ENCODE results near the gene SPTB.
A peak's percentile ranks its signal among the peaks of the same experiment; 100 is the strongest.

The SPTB gene

DNA sequence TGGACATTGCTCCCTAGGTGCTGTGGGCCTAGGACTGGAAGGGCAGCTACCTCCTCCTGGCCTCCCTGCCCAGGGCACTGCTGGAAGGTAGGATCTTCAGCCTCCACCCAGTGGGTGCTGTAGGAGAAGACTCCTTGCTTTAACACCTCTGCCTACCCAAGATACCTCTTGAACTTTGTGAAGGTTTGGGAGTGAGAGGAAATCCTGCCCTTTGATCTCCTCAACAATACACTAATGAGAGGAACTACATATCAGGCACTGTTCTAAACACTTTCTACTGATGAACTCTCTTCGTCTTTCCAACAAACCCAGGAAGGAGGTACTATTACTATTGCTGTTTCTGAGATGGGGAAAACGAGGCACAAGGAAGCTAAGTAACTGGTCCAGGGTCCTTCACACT lies 108.5 kb downstream of the SPTB start:
- no peak for TF ChIP-seq POLR2A (IDR thresholded peaks at IDR 0.05; ENCODE audit: low read depth, low read length)
- no peak for FAIRE-seq
- no peak for DNase-seq (ENCODE audit: insufficient read length, low spot score)

DNA sequence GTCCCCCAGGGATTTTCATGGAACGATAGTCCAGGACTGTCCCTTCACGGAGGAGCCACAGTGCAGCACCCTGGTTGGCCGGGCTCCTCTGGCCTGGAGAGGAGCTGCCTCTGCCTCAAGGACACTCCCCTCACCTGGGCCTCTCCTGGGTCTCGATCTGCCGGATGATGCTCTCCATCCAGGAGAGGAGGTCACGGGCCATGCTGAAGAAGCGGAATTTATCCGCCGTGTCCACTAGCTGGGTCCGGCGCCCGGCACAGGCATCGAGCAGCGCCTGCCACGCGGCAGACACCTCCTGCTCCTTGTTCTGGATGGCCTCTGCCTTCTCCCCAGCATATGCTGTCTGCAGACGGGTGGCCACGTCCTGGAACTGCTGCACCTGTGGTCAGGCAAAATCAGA lies 109.0 kb downstream of the SPTB start:
- FAIRE-seq (no peak), DNase-seq (ENCODE audit: insufficient read length, low spot score) (no peak)
- no peak for TF ChIP-seq POLR2A (IDR thresholded peaks at IDR 0.05; ENCODE audit: low read depth, low read length)

DNA sequence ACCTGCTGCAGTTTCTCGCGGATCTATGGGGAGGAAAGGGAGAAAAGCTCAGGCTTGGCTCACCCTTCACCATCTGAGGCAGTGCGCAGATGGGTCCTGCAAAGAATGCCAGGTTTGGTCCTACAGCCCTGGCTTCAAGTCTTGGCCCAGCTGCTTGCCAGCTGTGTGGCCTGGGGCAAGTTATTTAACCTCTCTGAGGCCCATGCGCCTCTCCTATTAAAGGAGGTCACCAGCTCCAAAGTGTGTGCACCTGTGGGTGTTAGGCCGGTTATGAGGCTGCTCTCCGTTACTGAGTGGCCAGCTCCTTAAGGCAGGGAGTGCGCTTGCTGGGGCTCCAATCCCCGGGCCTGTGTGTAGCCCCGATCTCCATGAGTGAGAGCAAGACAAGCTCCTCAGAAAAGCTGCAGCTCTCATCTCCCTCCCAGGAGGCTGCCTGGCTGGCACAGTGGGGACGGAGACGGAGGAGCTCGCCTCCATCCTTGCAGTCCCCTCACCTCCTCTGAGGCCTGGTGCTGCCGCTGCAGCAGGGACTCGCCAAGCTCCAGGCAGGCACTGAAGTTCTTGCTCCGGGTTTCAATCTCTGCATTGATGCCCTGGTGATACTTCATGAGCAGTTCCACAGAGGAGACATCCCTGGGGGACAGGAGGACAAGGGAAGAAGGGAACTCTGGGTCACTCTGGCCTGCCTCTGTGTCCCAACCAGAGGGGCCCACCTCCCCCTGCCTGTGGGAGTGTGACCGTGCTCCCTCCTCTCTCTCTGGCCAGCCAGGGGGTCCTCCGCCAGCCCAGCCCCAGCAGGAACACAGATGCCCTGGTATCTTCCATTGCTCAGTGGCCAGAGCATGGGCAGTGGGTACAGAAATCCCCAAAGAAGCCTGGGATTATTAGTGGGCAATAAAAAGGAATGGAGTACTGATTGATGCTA lies 110.3 kb downstream of the SPTB start:
- DNase-seq (ENCODE audit: insufficient read length, low spot score) = no peak
- no peak for FAIRE-seq
- TF ChIP-seq POLR2A (IDR thresholded peaks at IDR 0.05; ENCODE audit: low read depth, low read length) = no peak

DNA sequence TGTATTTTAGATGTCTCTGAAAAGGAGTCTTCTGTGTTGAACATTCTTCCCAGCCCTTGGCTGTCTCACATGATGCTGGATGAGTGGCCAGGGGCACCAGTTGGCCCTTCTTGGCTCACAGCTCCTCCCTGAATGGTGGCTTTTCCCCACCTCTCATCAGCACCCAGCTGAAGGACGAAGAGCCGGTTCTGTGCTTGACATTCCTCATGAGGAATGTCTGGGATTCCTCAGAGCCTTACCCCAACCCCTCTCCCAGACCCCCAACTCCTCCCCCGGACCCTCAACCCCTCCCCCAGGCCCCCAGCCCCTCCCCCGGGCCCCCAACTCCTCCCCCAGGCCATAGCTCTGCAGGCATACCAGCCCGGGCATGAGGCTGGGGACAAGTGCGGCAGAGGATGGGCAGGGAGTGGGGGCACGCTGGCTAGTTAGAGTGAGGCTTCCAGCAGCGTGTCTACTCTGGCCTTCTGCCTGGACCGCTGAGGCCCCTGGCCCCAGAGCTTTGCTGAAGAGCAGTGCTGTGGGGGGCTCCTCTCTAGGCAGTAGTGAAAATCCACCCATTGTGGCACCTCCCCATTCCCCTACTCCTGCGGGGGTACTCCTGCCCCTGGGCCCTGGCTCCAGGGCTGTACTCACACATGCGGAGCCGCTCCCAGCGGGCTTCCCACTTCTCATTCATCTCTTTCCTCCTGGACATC lies 111.2 kb downstream of the SPTB start:
- DNase-seq (ENCODE audit: insufficient read length, low spot score) (no peak), FAIRE-seq (no peak)
- TF ChIP-seq POLR2A (IDR thresholded peaks at IDR 0.05; ENCODE audit: low read depth, low read length) = no peak

DNA sequence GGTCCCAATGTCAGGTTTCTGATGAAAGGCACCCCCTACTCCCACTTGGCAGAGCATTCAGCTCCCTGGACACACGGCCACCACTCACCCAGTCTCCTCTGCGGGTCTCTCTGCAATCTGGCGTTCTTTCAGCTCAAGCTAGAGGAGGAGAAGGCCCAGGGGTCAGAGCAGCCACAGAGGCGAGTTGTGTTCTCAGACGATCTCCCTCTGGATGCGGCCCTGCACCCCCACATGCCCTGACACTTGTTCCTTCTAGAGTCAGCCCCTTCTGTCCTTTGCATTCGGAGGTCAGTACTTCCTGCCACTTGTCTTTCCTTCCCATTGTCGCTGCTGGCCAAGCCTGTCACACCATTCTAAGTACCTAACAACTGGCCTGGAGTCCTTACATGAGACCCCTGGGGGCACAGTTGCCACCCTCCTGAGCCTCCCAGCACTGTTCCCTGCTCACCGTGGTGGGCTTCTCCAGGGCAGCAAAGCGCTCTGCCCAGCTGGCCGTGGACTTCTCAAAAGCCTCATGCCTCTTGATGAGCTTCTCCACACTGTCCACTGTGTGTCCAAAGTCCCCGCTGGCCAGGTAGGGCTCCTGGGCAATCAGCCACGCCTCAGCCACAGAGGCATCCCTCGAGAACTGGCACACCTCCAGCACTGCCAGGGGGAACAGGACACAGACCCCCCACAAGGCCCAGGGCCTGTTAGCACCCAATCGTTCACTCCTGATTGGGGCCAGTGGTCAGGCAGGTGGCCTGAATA lies 112.3 kb downstream of the SPTB start:
- TF ChIP-seq POLR2A (IDR thresholded peaks at IDR 0.05; ENCODE audit: low read depth, low read length) = no peak
- FAIRE-seq = no peak
- DNase-seq (ENCODE audit: insufficient read length, low spot score) = no peak

DNA sequence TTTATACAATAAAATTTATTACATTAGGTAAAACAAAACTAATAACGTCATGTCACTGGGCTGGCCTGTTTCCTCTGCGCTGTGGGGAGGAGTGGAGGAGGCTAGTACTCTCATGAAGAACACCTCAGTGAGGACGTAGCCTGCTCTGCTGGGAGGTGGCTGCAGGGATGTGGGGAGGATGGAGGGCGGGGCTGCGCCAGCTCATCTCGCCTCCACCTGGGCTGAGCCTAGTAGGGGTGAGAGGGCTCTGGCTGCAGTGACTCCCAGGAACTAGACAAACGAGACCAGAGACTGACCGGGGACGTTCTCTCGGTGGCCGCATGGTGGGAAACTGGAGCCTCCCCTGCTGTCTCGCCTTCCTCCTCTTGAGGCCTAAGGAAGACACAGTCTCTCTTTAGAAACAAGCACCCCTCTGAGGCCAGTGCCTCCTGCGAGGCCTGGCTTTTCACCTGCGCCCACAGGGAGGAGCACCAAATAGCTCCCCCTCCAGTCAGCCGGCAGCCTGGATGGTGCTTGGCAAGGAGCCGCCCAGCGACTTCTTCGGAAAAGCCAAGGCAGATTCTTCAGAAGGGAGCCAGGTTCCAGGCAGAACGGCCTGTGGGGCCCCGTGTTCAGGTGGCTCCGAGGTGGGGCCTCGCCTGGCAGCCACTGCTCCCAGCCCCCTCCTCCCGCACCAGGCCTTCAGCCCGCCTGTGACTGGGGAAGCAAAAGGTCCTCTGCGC lies 113.1 kb downstream of the SPTB start:
- no peak for DNase-seq (ENCODE audit: insufficient read length, low spot score)
- no peak for FAIRE-seq
- TF ChIP-seq POLR2A (IDR thresholded peaks at IDR 0.05; ENCODE audit: low read depth, low read length) = no peak

DNA sequence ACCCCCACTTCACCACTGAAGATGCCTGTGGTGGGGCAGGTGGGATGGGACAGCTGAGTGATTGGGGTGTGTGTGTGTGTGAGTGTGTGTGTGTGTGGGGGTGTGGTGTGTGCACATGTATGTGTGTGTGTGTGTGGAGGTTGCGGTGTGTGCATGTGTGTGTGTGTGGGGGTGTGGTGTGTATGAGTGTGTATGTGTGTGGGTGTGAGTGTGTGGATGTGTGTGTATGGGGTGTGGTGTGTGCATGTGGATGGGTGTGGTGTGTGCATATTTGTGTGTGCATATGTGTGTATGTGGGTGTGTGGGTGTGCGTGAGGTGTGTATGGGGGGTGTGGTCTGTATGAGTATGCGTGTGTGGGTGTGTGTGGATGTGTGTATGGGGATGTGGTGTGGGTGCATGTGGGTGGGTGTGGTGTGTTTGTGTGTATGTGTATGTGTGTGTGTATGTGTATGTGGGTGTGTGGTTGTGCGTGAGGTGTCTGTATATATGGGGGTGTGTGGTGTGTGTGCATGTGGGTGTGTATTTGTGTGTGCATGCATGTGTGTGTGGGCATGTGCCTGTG lies 113.9 kb downstream of the SPTB start:
- no peak for FAIRE-seq
- no peak for TF ChIP-seq POLR2A (IDR thresholded peaks at IDR 0.05; ENCODE audit: low read depth, low read length)
- no peak for DNase-seq (ENCODE audit: insufficient read length, low spot score)

DNA sequence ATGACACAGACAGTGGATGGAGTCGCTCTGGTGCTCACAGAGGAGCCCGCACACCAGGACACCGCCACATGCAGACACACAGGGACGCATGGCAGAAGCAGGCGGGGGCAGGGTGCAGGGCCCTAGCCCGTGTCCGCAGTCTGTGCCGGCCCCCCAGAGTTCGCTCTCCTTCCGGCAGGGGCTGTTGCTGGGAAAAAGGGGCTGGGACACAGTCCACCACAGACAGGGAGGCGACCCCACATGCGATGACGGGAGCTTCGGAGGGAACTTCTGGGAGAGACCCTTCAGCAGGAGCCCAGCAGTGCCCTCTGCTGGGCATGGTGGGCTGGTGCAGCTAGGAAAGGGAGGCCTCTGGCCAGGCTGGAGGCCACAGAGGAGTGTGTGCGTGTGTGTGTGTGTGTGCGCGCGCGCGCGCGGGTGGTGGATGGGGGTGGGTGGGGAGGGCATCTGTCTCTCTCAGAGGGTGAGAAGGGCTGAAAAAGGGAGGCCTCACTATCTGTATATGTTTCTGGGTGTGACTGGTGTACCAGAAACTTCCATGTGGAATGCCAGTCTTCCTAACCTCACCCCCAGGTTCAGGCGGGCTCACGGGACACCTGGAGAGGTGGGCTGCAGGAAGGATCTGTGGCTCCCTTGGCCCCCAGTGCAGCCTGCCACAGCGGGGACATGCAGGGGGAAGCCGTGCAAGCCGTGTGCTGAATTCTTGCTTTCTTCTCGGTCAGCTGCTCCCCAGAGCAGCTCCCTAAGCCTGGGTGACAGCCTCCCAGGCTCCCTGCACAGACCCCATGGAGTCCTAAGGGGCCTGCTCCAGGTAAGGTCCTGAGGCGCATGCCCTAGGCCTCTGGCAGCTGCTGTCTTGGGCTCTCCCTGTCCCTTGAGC lies 114.8 kb downstream of the SPTB start:
- TF ChIP-seq POLR2A (IDR thresholded peaks at IDR 0.05; ENCODE audit: low read depth, low read length) = no peak
- DNase-seq (ENCODE audit: insufficient read length, low spot score) (peak; percentile 82), FAIRE-seq (no peak)

DNA sequence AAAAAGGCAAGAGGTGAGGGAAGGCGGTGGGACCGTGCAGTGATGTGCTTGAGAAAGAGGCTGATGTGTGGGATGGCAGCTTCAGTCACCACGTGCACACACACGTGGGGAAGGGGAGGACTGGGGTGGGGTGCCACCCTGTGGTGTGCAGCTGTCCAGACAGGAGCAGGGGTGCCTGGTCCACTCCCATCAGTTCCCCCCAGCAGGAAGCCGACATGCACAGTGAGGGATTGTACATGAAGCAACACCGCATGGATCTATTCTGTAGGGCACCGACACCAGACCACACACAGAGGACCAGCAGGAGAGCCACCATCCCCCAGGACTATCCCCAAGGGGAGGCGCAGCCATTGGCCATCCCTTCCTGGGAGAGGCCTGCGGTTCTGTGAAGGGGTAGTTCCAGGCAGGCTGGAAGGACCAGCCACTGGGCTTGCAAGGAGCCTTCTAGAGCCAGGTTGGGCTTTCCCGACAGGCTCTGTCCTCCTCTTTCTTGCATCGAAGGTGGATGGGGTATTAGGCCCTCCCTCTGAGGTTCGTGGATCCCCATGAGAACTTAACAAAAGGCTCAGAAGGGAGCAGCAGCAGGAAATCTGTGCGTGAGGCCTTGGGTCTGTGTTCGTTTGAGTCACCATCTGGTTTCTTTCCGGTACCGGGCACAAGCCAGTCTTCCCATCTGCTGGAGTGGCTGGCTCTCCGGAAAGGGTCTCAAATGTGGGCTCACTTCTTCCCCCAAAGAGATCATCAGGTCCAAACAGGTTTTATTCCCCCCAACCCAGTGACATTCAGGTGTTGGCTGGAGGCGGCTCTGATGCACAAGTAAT lies 115.7 kb downstream of the SPTB start:
- DNase-seq (ENCODE audit: insufficient read length, low spot score) (no peak), FAIRE-seq (no peak)
- no peak for TF ChIP-seq POLR2A (IDR thresholded peaks at IDR 0.05; ENCODE audit: low read depth, low read length)

DNA sequence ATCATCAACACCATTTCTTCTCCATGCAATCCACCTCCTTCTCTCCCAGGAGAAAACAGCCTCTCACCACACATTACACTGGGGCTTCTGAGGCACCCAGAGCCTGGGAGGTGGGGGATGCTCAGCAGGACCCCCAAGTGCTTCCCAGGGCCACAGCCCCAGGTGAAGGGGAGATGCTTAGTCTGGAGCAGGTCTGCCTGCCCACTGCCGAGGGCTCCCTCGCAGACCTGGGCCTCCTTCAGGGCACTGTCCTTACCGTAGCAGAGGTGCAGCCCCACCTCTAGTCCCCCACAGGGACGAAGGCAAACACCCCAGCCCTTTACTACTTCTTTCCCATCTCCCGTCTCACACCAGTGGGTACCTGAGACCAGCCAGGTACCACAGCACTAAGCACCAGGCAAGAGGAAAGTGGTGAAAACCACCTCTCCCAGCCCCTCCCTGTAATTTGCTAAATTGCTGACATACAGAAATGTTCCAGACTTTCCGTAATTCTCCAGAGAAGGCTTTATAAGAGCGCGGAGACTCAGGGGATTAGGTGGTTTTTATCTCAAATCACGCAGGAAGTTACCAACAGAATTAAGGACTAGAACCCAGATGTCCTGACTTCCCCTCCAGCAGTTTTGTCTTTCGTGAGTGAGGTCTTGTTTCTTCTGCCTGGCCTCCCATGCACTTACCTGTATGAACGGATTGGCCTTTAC lies 116.5 kb downstream of the SPTB start:
- FAIRE-seq = no peak
- TF ChIP-seq POLR2A (IDR thresholded peaks at IDR 0.05; ENCODE audit: low read depth, low read length) = no peak
- DNase-seq (ENCODE audit: insufficient read length, low spot score) = no peak
